Skin of body (tissue), 2 donors: Measurements from ENCODE around the gene CRMP1. TPM values are rescaled to one million over a fixed set of nuclear protein-coding genes. Genes with fewer than 3 reads are reported as not detected.

Experiments
- DNase-seq: peaks from one replicate; lab custom pipeline; 2025; lab: John Stamatoyannopoulos, UW
- total RNA-seq: library from RNA; depleted of rRNA; stranded (reverse); fragments of >200 nt; gene quantifications from one replicate; pipeline ENCODE4 v1.2.3, GENCODE V29; 2014

Gene CRMP1
- total RNA-seq, 1 donor from 2014 or later = 6.0 TPM

DNA sequence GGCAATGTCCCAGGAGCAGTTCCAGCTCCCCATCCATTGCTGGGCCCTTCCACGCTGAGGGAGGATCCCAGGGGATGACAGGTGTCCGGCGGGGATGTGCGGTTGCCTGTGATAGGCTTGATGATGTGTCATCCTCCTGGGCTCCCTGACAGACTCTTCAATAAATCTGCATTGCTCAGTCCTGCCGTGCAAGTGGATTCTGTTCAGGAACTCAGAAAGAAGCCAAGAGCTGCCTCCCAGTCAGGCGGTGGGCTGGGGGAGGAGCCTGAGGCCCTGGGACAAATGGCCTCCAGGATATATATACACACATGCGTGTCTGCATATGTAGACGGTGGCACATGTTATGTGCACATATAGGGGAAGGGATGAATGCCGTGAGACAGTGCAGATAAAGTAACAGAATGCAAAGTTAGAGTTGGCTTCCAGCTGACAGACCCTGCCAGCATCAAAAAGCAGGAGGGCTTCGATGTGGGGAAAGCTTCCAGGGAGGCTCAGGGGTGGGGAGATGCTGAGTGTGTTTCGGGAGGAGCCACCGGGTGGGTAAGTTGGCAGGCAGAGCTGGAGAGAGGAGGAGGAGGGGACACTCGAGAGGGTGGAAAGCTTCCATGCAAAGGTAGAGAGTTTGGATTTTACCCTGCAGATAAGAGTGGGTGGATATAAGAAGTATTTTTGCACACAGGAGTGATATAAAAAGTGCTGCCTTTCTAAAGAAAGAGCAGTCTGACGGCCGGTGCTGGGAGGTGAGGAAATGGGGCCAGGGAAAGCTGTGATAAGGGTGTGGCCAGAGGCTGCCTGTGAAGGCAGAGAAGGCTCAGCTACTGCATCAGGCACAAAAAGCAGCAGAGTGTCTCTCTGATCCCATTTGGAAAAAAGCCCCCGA is 28.5 kb upstream of the CRMP1 start:
- no peak for DNase-seq

DNA sequence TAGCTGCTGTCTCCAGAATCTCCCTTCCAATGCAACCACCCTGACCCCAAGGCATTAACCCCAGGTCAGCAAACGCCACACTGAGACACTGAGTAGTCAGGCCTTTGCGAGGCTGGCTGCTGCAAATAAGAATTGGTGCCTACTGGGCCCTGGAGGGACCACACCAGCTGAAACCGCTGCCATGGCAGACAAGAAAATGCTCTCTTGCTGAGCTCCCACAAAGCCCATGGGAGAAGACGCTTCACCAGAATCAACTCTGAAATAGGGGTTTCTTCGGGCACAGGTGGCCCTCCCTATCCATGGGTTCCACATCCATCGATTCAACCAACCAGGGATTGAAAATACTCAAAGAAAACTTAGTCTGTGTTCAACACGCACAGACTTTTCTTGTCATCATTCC is 26.7 kb upstream of the CRMP1 start:
- DNase-seq = no peak

- DNase-seq = no peak
Observed at GRCh38 chr4:5919044-5919443, 26.2 kb upstream of the CRMP1 start.

DNA sequence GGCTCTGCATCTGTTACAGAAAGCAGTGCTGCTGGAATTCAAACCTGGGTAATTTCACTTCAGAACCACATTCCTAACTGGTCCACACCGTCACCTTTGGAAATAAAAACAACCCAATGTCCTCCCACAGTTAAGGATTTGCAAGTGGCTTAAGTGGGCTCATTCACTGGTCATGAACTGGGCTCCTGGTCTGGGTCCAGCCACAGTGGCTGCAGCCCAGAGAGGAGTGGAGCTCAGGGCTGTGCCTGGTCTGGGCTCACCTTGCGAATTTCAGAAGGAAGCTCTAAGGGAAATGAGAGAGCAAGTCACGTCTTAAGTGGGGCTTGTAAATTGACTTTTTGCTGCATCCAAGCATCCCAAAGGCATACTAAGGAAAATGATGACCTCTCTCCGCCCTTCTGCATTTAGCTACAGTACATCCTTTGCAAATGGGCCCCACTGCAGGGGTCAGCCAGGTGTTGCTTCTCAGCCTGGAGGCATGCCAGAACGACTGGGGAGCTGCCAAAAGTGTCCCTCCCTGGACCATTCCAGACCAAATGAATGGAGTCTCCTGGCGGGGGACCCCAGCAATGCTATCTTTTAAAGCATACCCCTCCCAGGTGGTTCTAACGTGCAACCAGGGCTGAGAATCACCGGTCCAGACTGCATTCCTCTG is 25.6 kb upstream of the CRMP1 start:
- no peak for DNase-seq

GRCh38 chr4:5917672-5918071 is 24.8 kb upstream of the CRMP1 start:
- DNase-seq = no peak

GRCh38 chr4:5916229-5916628 is 23.3 kb upstream of the CRMP1 start:
- no peak for DNase-seq

- no peak for DNase-seq
Observed at GRCh38 chr4:5913454-5913853, 20.6 kb upstream of the CRMP1 start.

DNA sequence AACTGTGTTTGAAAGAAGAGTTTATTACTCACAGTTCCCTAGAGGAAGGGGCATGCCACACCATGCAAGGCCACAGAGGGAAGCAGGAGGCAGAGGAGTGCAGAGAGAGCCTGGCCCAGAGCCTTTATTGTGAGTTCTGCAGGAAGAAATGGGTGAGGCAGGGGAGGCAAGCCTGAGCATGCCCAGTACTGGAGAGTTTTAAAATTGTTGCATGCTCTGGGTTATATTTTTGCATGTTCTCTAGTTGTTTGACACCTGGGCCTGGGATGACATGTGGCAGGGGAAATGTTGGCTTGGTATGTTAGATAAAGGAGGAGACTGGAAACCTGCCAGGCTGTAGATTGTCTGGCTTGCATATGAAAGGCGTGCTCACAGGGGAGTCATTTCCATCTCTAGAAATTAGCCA is 19.7 kb upstream of the CRMP1 start:
- no peak for DNase-seq

DNA sequence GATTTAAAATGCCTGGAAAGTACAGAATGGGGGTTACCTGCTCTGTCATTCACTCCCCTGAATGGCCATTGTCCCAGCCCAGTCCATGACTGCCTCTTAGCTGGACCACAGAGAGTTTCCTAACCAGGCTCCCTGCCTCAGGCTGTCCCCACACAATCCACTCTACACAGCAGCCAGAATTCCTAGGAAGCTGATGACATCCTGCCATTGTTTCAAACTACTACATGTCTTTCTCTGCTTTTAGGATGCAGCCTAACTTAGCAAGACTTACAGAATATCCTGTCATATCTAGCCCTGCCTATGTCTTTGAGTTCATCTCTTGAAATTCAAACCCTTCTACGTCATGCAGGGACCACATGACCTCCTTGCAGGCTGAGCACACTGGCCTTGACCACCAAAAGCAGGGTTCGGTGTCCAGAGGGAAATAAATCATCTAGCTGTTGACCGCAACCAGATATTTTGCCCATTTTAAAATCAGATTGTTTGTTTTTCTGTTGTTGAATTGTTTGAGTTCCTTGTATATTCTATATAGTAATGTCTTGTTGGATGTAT is 16.1 kb upstream of the CRMP1 start:
- DNase-seq = no peak

GRCh38 chr4:5906191-5906590 is 13.3 kb upstream of the CRMP1 start:
- no peak for DNase-seq

GRCh38 chr4:5905714-5906113 is 12.8 kb upstream of the CRMP1 start:
- no peak for DNase-seq

GRCh38 chr4:5900844-5901243 is 8.0 kb upstream of the CRMP1 start:
- no peak for DNase-seq

DNA sequence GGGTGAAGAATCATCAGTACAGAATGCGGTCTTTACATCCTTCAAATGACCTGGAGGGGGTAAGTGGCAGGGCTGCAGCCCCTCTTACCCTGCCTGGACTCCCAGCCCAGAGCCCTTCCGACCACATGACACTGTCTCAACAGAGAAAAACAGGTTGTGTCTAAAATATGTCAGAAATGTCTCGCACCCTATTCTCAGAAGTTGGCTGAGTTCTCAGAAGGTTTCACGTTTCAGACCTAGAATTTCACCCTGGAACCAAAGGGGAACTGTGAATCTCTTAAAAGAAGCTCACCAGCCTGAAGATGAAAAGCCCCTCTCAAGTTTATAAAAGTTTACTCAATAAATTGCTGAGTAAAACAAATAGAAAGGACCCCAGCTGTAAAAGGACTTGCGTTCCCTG is 7.0 kb upstream of the CRMP1 start:
- DNase-seq = no peak

DNA sequence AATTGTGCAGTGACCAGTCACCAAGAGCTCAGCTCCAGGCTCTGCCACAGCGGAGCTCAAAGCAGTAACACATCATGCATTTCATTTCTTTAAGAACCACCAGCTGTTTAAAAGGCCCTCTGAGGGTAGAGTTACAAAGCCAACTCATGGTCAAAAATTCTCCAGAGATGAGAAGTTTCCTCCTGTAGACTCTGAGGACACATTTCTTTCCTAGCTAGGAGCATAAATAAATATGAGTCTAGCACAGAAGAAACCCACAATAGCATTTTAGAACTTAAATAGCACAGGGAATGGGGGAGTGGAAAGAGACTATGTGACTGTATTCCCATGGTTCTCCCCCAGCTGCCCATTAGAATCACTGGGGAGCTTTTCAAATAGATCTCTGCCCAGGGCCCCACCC is 6.5 kb upstream of the CRMP1 start:
- no peak for DNase-seq

GRCh38 chr4:5897674-5898073 is 4.8 kb upstream of the CRMP1 start:
- no peak for DNase-seq

DNA sequence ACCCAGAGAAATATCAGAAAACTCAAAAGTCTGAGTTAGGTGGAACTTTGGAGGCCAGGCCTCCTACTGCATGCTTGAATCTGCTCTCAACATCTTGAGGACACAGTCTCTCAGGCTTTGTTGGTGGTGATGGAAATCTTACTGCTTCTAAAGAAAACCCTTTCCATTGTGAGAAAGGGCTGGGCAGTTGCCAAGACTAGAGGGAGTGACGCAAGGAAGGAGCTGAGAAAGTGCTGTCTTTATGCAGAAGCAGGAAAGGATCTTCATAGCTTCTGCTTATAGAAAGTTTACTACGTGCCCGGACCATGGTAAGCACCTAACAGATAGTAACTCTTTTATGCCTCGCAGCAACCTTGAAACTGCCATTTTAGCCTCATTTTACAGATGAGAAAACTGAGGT is 2.4 kb upstream of the CRMP1 start:
- no peak for DNase-seq

- DNase-seq = no peak
Observed at GRCh38 chr4:5894266-5894665, 1.4 kb upstream of the CRMP1 start.

DNA sequence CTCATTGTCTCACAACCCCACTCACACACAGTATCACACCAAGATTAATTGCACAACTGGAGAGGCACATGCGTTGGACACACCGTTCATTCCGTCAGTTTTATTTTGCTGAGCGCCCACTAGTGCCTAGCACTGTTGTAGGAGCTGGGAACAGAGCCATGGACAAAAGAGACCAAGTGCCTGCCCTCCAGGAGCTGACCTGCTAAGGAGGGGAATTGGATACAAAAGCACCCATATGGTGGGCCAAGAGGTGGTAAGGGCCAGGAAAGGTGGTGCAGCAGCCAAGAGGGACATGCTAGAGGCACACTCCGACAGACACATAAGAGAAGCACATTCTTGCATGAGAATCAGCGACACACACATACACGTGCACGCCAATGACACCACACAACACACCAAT is 705 bp upstream of the CRMP1 start:
- DNase-seq = no peak

DNA sequence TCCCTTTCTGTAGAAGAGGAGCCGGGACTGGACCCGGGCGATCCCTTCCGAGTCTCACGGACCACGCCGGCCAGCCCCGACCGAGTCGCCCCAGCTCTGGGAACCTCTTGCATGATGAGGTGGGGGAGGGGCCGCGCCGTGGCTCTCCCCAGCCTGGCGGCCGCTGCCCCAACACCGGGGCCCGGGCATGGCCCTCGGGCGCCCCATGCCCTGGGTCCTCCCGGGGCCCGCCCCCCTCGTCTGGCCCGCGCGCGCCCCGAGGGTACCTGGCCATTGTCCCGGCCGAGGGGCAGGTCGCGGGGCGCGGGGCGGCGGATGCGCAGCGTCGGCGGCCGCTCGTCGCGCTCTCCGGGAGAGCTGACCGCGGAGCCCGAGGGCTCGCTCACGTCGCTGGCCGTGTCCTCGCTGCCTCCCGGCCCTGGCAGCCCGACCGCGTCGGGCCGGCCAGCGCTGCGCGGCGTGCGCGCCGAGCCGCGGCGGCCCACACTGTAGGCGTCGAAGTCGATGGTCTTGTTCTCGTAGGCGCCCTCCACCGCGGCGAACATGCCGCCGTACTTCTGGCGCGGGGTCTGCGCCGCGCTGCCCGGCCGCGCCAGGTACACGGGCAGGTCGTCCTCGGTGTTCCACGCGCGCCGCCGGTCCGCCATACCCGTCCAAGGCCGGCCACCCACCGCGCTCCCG is 423 bp downstream of the CRMP1 start:
- DNase-seq = no peak

DNA sequence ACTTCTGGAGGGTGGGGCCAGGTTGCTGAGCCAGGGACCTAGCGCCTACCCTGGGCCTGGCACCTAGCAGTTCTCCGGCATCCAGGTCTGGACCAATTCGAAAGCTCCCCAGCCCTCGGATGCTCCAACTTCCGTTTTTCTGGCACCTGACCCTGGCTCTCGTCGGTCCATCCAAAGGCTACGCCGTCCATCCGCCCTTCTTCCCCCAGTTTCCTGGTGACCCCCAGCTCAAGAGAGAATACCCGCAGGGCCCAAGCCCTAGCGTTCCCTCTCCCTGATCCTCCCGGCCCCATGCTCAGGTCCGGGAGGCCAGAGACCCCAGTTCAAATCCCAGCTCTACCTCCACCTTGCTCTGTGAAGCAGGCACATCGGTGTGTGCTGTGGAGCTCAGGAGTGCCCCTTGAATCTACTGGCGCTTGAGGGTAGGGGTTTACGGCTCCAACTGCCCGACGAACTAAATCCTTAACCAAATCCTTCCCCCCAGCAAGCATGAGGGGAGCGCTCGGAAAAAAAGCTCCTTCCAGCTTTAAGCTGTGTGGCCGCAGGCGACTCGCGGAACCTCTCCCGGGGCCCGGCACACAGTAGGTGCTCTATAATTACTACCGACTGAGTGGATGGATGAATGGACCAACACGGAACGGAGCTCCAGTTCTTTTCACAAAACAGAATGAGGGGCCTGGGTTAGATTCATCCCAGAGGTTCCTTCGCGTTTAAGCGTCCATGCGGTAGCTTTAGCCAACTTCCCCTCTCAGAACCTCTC is 1.1 kb downstream of the CRMP1 start:
- DNase-seq = no peak

GRCh38 chr4:5890063-5890727 is 2.7 kb downstream of the CRMP1 start:
- no peak for DNase-seq
